ENCODE results near the gene SAMD4A.

DNA sequence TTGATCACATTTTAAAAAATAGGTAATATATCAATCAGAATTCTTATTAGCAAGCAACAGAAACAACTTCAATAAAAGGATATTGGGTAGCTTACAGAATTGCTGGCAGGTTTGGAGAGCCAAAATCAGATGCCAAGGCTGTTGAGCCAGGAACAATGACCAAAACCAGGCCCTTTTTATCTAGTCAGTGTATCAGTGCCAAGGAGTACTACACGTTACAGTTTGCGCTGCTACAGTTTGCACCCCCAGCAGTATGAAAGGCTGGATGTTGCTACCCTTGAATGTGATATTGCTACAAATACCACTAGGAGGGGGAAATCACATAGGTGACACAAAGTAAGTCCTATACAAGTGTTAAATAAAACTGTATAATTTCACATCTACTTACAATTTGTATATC lies 38.0 kb upstream of the SAMD4A start:
- TF ChIP-seq, protein P1, sequence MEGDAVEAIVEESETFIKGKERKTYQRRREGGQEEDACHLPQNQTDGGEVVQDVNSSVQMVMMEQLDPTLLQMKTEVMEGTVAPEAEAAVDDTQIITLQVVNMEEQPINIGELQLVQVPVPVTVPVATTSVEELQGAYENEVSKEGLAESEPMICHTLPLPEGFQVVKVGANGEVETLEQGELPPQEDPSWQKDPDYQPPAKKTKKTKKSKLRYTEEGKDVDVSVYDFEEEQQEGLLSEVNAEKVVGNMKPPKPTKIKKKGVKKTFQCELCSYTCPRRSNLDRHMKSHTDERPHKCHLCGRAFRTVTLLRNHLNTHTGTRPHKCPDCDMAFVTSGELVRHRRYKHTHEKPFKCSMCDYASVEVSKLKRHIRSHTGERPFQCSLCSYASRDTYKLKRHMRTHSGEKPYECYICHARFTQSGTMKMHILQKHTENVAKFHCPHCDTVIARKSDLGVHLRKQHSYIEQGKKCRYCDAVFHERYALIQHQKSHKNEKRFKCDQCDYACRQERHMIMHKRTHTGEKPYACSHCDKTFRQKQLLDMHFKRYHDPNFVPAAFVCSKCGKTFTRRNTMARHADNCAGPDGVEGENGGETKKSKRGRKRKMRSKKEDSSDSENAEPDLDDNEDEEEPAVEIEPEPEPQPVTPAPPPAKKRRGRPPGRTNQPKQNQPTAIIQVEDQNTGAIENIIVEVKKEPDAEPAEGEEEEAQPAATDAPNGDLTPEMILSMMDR (IDR thresholded peaks at IDR 0.05), result no peak
- TF ChIP-seq POLR2A (IDR thresholded peaks at IDR 0.05), result no peak
